ENCODE data around the gene TSPAN9.

The TSPAN9 gene

GRCh38 chr12:3139760-3140159, 62.6 kb downstream of the TSPAN9 start:
- no peaks in the 10 kb centered on the region for H3K36me3 Mint-ChIP-seq (ENCODE audit: low read depth)
- no peak overlapping the region for H3K4me3 Mint-ChIP-seq
- H3K4me1 Mint-ChIP-seq (ENCODE audit: low read depth) = no peaks in the 10 kb centered on the region
- peaks cover 10% of the 10 kb centered on the region for H3K27me3 Mint-ChIP-seq
- no peaks in the 10 kb centered on the region for H3K9me3 Mint-ChIP-seq
- H3K27ac Mint-ChIP-seq = no peak overlapping the region

- H3K9me3 Mint-ChIP-seq = no peaks in the 10 kb centered on the region
- H3K4me3 Mint-ChIP-seq = no peak overlapping the region
- peaks cover 9% of the 10 kb centered on the region for H3K27me3 Mint-ChIP-seq
- H3K36me3 Mint-ChIP-seq (ENCODE audit: low read depth) = no peaks in the 10 kb centered on the region
- no peaks in the 10 kb centered on the region for H3K4me1 Mint-ChIP-seq (ENCODE audit: low read depth)
- no peak overlapping the region for H3K27ac Mint-ChIP-seq
Measured at GRCh38 chr12:3140284-3140683, 63.1 kb downstream of the TSPAN9 start.

- Mint-ChIP-seq H3K27ac (no peak overlapping the region), H3K4me3 (no peak overlapping the region), H3K4me1 (ENCODE audit: low read depth) (no peaks in the 10 kb centered on the region), H3K27me3 (peaks cover 16% of the 10 kb centered on the region), H3K36me3 (ENCODE audit: low read depth) (no peaks in the 10 kb centered on the region), H3K9me3 (no peaks in the 10 kb centered on the region)
Measured at GRCh38 chr12:3141339-3142321, 64.5 kb downstream of the TSPAN9 start.

GRCh38 chr12:3142386-3142785, 65.2 kb downstream of the TSPAN9 start:
- peaks cover 17% of the 10 kb centered on the region for H3K27me3 Mint-ChIP-seq
- H3K36me3 Mint-ChIP-seq (ENCODE audit: low read depth) = no peaks in the 10 kb centered on the region
- no peak overlapping the region for H3K27ac Mint-ChIP-seq
- H3K4me3 Mint-ChIP-seq = no peak overlapping the region
- H3K9me3 Mint-ChIP-seq = no peaks in the 10 kb centered on the region
- H3K4me1 Mint-ChIP-seq (ENCODE audit: low read depth) = no peaks in the 10 kb centered on the region

- Mint-ChIP-seq H3K4me1 (ENCODE audit: low read depth) (no peaks in the 10 kb centered on the region), H3K4me3 (no peak overlapping the region), H3K36me3 (ENCODE audit: low read depth) (no peaks in the 10 kb centered on the region), H3K9me3 (no peaks in the 10 kb centered on the region), H3K27ac (no peak overlapping the region), H3K27me3 (peaks cover 21% of the 10 kb centered on the region)
Measured at GRCh38 chr12:3144495-3144894, 67.3 kb downstream of the TSPAN9 start.

- Mint-ChIP-seq H3K9me3 (no peaks in the 10 kb centered on the region), H3K36me3 (ENCODE audit: low read depth) (no peaks in the 10 kb centered on the region), H3K4me3 (no peak overlapping the region), H3K4me1 (ENCODE audit: low read depth) (no peaks in the 10 kb centered on the region), H3K27me3 (peaks cover 21% of the 10 kb centered on the region), H3K27ac (no peak overlapping the region)
Measured at GRCh38 chr12:3145033-3145432, 67.9 kb downstream of the TSPAN9 start.

GRCh38 chr12:3145546-3146310, 68.5 kb downstream of the TSPAN9 start:
- H3K27ac Mint-ChIP-seq = no peak overlapping the region
- H3K9me3 Mint-ChIP-seq = no peaks in the 10 kb centered on the region
- H3K27me3 Mint-ChIP-seq = peaks cover 17% of the 10 kb centered on the region

GRCh38 chr12:3147260-3147659, 70.1 kb downstream of the TSPAN9 start:
- H3K27ac Mint-ChIP-seq = no peak overlapping the region
- H3K4me1 Mint-ChIP-seq (ENCODE audit: low read depth) = no peaks in the 10 kb centered on the region
- H3K9me3 Mint-ChIP-seq = no peaks in the 10 kb centered on the region
- no peaks in the 10 kb centered on the region for H3K36me3 Mint-ChIP-seq (ENCODE audit: low read depth)
- no peak overlapping the region for H3K4me3 Mint-ChIP-seq
- peaks cover 17% of the 10 kb centered on the region for H3K27me3 Mint-ChIP-seq

More at GRCh38 chr12:3145546-3146310, 68.5 kb downstream of the TSPAN9 start:
- H3K4me1 Mint-ChIP-seq (ENCODE audit: low read depth) = no peaks in the 10 kb centered on the region
- H3K36me3 Mint-ChIP-seq (ENCODE audit: low read depth) = no peaks in the 10 kb centered on the region
- no peak overlapping the region for H3K4me3 Mint-ChIP-seq

GRCh38 chr12:3148366-3149000, 71.3 kb downstream of the TSPAN9 start:
- H3K4me1 Mint-ChIP-seq (ENCODE audit: low read depth) = peaks cover 3% of the 10 kb centered on the region
- H3K36me3 Mint-ChIP-seq (ENCODE audit: low read depth) = no peaks in the 10 kb centered on the region
- H3K4me3 Mint-ChIP-seq = no peak overlapping the region
- H3K27ac Mint-ChIP-seq = no peak overlapping the region
- H3K9me3 Mint-ChIP-seq = no peaks in the 10 kb centered on the region
- H3K27me3 Mint-ChIP-seq = peaks cover 12% of the 10 kb centered on the region

GRCh38 chr12:3149515-3150307, 72.5 kb downstream of the TSPAN9 start:
- peaks cover 3% of the 10 kb centered on the region for H3K4me1 Mint-ChIP-seq (ENCODE audit: low read depth)
- no peak overlapping the region for H3K27ac Mint-ChIP-seq
- peaks cover 12% of the 10 kb centered on the region for H3K27me3 Mint-ChIP-seq
- no peaks in the 10 kb centered on the region for H3K36me3 Mint-ChIP-seq (ENCODE audit: low read depth)
- no peak overlapping the region for H3K4me3 Mint-ChIP-seq
- H3K9me3 Mint-ChIP-seq = no peaks in the 10 kb centered on the region

- no peaks in the 10 kb centered on the region for H3K36me3 Mint-ChIP-seq (ENCODE audit: low read depth)
- no peak overlapping the region for H3K27ac Mint-ChIP-seq
- no peak overlapping the region for H3K4me3 Mint-ChIP-seq
- peaks cover 12% of the 10 kb centered on the region for H3K27me3 Mint-ChIP-seq
- H3K4me1 Mint-ChIP-seq (ENCODE audit: low read depth) = peaks cover 3% of the 10 kb centered on the region
- no peaks in the 10 kb centered on the region for H3K9me3 Mint-ChIP-seq
Measured at GRCh38 chr12:3150308-3150670, 73.1 kb downstream of the TSPAN9 start.

- Mint-ChIP-seq H3K9me3 (no peaks in the 10 kb centered on the region), H3K4me3 (no peak overlapping the region), H3K27me3 (peaks cover 9% of the 10 kb centered on the region), H3K36me3 (ENCODE audit: low read depth) (no peaks in the 10 kb centered on the region), H3K4me1 (ENCODE audit: low read depth) (peaks cover 3% of the 10 kb centered on the region), H3K27ac (no peak overlapping the region)
Measured at GRCh38 chr12:3150931-3151835, 74.0 kb downstream of the TSPAN9 start.

- peaks cover 4% of the 10 kb centered on the region for H3K27me3 Mint-ChIP-seq
- H3K9me3 Mint-ChIP-seq = no peaks in the 10 kb centered on the region
- H3K27ac Mint-ChIP-seq = no peak overlapping the region
- no peak overlapping the region for H3K4me3 Mint-ChIP-seq
- no peaks in the 10 kb centered on the region for H3K36me3 Mint-ChIP-seq (ENCODE audit: low read depth)
- peaks cover 3% of the 10 kb centered on the region for H3K4me1 Mint-ChIP-seq (ENCODE audit: low read depth)
Measured at GRCh38 chr12:3152011-3152511, 74.9 kb downstream of the TSPAN9 start.

All from stimulated activated naive CD8-positive, alpha-beta T cell treated with anti-CD3 and anti-CD28 coated beads, Interleukin-15, Interleukin-2, amounts not matched to agents 100 ng/mL and 50 ng/mL, for 24 hours (primary cell).